Mucosa of stomach (tissue), 1 donor: ENCODE measurements around the gene SLC9A6.

Source experiments
- H3K27me3 ChIP-seq: one replicate; pipeline ENCODE4 v1.7.0; 2013; ENCODE audit warnings: mild to moderate bottlenecking, low read length; ENCODE audit not compliant: control insufficient read depth, insufficient read depth
- H3K36me3 ChIP-seq: one replicate; pipeline ENCODE4 v1.7.0; 2013; ENCODE audit warnings: low read length; ENCODE audit not compliant: control insufficient read depth, insufficient read depth
- H3K4me1 ChIP-seq: one replicate; pipeline ENCODE4 v1.7.0; 2013; ENCODE audit warnings: mild to moderate bottlenecking, low read length; ENCODE audit not compliant: control insufficient read depth, insufficient read depth
- H3K4me3 ChIP-seq: one replicate; pipeline ENCODE4 v1.7.0; 2013; ENCODE audit warnings: low read length
- H3K9ac ChIP-seq: one replicate; pipeline ENCODE4 v1.7.0; 2013; ENCODE audit warnings: mild to moderate bottlenecking, low read length, moderate library complexity
- H3K9me3 ChIP-seq: one replicate; pipeline ENCODE4 v1.7.0; 2013; ENCODE audit warnings: mild to moderate bottlenecking, low read length, moderate library complexity; ENCODE audit not compliant: control insufficient read depth
- donor health status: Pancreatic carcinoma.

SLC9A6 gene

DNA sequence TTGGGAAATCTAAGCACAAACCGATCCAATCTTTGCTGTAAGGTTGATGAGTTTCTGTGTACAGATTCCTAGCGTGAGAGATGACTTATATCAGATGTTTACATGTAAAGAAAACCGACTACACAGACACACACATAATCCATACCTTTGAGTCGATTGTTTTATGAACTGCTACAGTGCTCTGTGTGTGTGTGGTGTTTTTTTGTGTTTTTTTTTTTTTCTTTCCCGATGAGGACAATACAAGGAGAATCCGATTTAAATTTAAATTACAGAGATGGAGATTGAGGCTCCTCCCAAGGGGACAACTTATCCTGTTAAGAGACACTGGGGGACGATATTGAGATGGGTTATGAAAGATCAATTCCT, 461 bp upstream of the SLC9A6 start:
- no peaks in the 10 kb centered on the region for H3K36me3 ChIP-seq
- no peaks in the 10 kb centered on the region for H3K9me3 ChIP-seq
- peak overlapping the region; percentile 70 for H3K9ac ChIP-seq
- no peaks in the 10 kb centered on the region for H3K27me3 ChIP-seq
- peaks cover 6% of the 10 kb centered on the region for H3K4me1 ChIP-seq
- peak overlapping the region; percentile 60 for H3K4me3 ChIP-seq

DNA sequence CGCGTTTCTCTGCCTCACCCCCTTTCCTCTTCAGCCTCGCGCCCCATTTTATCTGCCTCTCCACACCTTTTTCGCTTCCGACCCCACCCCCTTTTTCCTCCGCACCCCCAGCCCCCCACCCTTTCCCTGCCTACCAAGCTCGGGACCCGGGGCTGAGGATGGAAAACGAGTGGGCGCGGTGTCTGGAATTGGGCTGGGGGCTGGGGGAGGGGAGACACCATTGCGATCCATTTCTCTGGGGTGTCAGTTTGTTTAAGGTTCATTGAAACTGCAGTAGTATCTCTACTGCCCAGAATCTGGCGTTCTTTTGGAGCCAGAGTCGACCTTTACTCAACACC, 707 bp downstream of the SLC9A6 start:
- Histone ChIP-seq H3K9me3 (no peaks in the 10 kb centered on the region), H3K27me3 (no peaks in the 10 kb centered on the region), H3K4me1 (peaks cover 6% of the 10 kb centered on the region), H3K4me3 (no peak overlapping the region), H3K9ac (peak overlapping the region; percentile 70), H3K36me3 (no peaks in the 10 kb centered on the region)

DNA sequence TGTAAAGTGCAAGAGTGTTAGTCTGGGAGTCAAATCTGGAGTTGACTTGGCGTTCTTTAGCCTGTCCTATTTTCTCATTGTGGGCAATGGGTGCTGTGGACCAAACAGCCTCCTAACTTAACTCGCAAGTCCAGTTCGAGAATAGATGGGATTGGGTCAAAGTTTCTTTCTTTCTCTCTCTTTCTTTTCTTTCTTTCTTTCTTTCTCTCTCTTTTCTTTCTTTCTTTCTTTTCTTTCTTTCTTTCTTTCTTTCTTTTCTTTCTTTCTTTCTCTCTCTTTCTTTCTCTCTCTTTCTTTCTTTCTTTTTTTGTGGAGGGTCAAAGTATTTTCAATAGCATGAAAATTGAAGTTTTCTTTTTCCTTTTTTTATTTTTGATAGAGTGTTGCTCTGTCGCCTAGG, 3.0 kb downstream of the SLC9A6 start:
- no peak overlapping the region for H3K4me3 ChIP-seq
- no peak overlapping the region for H3K9ac ChIP-seq
- H3K27me3 ChIP-seq = no peaks in the 10 kb centered on the region
- peaks cover 6% of the 10 kb centered on the region for H3K4me1 ChIP-seq
- no peaks in the 10 kb centered on the region for H3K36me3 ChIP-seq
- H3K9me3 ChIP-seq = no peaks in the 10 kb centered on the region

DNA sequence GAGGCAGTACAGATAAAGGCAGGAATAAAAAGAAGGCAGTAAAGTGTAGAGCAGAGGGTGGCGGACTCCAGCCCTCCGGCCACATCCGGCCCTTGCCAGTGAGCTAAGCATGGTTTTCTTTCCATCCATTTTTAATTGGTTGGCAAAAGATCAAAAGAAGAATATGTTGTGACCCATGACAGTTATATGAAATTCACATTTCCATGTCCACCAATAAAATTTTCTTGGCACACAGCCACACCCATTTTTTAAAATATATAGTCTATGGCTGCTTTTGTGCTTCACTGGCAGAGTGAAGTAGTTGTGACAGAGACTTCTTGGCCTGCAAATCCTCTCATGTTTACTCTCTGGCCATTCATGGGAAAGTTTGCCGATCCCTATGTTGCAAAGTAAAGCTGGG, 29.8 kb downstream of the SLC9A6 start:
- Histone ChIP-seq H3K27me3 (no peaks in the 10 kb centered on the region), H3K4me1 (no peaks in the 10 kb centered on the region), H3K36me3 (no peaks in the 10 kb centered on the region), H3K9me3 (no peaks in the 10 kb centered on the region), H3K4me3 (no peak overlapping the region), H3K9ac (no peak overlapping the region)

DNA sequence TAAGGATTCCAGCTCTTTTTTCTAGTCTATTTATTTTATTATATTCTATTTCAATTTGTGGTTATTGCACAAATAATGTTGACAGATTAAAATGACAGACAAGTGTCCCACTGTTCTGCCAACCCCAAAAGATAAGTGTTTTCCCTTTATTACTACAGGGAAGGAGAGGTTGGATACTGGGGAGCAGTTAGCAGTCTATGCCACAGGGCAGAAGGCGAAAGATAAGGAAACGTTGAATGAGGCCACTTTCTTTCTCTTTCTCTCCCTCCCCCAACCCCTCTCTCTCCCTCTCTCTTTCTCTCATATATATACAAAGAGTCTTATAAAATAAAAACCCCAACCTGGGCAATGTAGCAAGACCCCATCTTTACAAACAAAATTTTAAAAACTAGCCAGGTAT, 31.6 kb downstream of the SLC9A6 start:
- H3K27me3 ChIP-seq = no peaks in the 10 kb centered on the region
- no peaks in the 10 kb centered on the region for H3K36me3 ChIP-seq
- H3K9ac ChIP-seq = no peak overlapping the region
- no peaks in the 10 kb centered on the region for H3K9me3 ChIP-seq
- H3K4me1 ChIP-seq = no peaks in the 10 kb centered on the region
- H3K4me3 ChIP-seq = no peak overlapping the region

DNA sequence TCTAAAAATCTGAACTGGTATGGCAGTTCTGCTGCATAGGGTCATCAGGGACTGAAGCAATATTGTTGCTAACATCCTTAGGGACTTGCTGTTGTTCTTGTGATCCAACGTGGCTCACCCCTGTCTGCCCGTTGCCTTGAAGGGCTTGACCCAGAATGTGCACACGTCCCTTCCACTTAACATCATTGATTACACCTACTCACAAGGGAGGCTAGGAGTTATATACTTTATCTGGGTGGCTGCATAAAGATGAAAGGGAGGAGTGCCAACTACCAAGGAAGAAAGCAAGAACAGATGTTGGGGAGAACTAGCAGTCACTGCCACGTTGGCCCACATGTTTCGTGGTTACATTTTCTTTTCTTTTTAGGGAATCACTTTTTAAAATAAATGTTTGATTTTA, 34.0 kb downstream of the SLC9A6 start:
- Histone ChIP-seq H3K9me3 (no peaks in the 10 kb centered on the region), H3K4me3 (no peak overlapping the region), H3K9ac (no peak overlapping the region), H3K36me3 (no peaks in the 10 kb centered on the region), H3K27me3 (no peaks in the 10 kb centered on the region), H3K4me1 (no peaks in the 10 kb centered on the region)

DNA sequence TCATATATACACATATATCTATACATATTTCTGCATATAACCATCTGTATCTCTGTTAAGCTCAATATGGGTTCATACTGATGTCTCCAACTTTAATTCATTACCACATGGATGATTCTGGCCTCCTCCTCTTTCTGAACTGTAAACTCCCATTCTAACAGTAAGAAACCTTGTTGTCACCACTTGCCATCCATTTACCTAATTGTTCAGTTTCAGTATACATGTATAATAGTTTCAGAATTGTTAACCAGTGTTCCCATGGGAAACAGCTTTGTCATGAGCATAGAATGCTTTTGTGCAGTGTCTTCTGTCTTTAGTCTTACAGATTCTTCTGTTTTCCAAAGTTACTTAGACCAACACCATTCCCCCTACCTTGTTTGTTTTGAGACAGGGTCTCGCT, 35.9 kb downstream of the SLC9A6 start:
- no peak overlapping the region for H3K9ac ChIP-seq
- no peaks in the 10 kb centered on the region for H3K27me3 ChIP-seq
- H3K4me3 ChIP-seq = no peak overlapping the region

DNA sequence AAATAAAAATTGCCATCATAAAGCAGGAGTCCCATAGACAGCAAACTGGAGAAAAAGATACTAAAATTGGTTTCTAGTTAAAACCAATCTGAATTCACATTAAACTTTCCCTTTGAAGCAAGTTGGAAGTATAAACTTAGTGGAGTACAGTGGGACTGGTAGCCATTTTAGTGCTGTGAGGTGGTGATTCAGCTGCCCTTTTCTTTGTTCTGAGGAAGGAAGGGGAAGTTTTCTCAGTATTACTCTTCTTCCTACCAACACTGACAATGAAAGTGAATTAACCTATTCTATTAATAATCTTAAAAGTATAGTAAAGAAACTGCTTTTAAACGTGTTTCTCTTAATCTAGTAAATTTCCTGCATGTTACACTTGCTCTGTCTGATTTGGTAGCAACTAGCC, 36.7 kb downstream of the SLC9A6 start:
- Histone ChIP-seq H3K4me1 (no peaks in the 10 kb centered on the region), H3K36me3 (no peaks in the 10 kb centered on the region), H3K9ac (no peak overlapping the region)

More for the DNA sequence above, 35.9 kb downstream of the SLC9A6 start:
- H3K9me3 ChIP-seq = no peaks in the 10 kb centered on the region
- H3K36me3 ChIP-seq = no peaks in the 10 kb centered on the region
- no peaks in the 10 kb centered on the region for H3K4me1 ChIP-seq

DNA sequence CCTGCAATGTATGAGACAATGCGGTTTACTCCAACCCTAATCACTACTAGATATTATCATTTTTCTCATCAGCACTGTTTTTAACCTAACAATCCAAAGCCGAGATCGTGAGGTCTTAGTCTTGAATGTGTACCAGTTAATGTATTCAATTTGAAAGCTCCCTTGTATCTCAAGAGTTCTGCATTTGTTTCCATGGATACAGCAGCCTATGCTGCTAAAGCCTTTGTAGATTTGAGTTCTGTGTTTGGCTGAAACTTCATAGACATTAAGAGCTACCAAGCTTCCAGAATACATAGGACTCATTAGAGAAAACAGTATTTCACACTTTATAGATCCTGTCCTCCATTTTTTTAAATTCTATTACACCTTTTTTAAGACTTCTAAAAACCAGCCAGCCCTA, 39.9 kb downstream of the SLC9A6 start:
- Histone ChIP-seq H3K9ac (no peak overlapping the region), H3K4me3 (no peak overlapping the region), H3K9me3 (no peaks in the 10 kb centered on the region), H3K27me3 (no peaks in the 10 kb centered on the region), H3K4me1 (no peaks in the 10 kb centered on the region), H3K36me3 (no peaks in the 10 kb centered on the region)

More for the DNA sequence above, 36.7 kb downstream of the SLC9A6 start:
- no peaks in the 10 kb centered on the region for H3K9me3 ChIP-seq
- no peak overlapping the region for H3K4me3 ChIP-seq
- no peaks in the 10 kb centered on the region for H3K27me3 ChIP-seq

DNA sequence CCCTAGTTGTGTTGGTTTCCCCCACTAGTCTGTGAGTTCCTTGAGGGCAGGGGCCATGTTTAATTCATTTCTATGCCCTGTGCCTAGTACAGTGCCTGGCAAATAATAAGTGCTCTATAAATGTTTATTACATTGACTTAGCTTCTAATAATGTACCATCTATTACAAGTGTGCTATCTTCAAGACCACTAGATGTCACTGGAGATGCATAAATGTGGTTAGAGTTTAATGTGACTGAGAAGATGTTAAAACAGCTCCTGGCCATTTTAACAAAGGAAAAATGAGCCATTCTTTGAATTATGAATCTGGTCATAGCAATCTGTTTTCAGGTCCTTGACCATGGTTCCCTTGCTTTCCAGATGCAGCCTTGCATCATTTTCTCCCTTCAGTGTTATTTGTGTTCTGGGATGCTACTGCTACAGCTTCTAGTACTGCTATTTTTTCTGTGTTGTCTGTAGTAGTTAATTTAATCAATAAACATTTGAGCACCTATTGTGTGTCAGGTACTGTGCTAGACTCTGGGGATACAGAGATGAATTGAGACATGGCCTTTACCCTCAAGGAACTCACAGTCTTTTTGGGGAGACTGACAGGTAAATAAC, 43.2 kb downstream of the SLC9A6 start:
- Histone ChIP-seq H3K9me3 (no peaks in the 10 kb centered on the region), H3K4me3 (no peak overlapping the region), H3K4me1 (peaks cover 4% of the 10 kb centered on the region), H3K36me3 (no peaks in the 10 kb centered on the region), H3K27me3 (no peaks in the 10 kb centered on the region), H3K9ac (no peak overlapping the region)

DNA sequence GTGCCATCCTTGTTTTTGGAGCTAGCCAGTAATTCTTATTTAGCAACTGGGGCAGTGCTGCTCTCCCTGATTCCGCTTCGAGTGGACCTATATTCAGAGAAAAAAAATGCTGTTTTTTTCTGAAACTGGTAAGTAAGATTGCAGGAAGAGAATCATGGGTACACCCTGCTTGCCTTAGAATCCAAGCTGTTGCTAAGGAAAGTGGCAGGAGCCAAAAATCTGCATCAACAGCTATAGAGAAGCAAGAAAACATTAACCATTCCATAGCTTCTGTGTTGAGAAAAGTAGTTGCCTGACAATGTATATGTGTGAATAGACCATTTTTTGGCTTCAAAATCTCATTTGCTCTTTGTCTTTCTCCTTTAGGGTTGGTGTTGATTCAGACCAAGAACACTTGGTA, 44.5 kb downstream of the SLC9A6 start:
- H3K27me3 ChIP-seq = no peaks in the 10 kb centered on the region
- H3K9ac ChIP-seq = no peak overlapping the region
- H3K4me3 ChIP-seq = no peak overlapping the region
- peaks cover 4% of the 10 kb centered on the region for H3K4me1 ChIP-seq
- H3K9me3 ChIP-seq = no peaks in the 10 kb centered on the region
- H3K36me3 ChIP-seq = no peaks in the 10 kb centered on the region

DNA sequence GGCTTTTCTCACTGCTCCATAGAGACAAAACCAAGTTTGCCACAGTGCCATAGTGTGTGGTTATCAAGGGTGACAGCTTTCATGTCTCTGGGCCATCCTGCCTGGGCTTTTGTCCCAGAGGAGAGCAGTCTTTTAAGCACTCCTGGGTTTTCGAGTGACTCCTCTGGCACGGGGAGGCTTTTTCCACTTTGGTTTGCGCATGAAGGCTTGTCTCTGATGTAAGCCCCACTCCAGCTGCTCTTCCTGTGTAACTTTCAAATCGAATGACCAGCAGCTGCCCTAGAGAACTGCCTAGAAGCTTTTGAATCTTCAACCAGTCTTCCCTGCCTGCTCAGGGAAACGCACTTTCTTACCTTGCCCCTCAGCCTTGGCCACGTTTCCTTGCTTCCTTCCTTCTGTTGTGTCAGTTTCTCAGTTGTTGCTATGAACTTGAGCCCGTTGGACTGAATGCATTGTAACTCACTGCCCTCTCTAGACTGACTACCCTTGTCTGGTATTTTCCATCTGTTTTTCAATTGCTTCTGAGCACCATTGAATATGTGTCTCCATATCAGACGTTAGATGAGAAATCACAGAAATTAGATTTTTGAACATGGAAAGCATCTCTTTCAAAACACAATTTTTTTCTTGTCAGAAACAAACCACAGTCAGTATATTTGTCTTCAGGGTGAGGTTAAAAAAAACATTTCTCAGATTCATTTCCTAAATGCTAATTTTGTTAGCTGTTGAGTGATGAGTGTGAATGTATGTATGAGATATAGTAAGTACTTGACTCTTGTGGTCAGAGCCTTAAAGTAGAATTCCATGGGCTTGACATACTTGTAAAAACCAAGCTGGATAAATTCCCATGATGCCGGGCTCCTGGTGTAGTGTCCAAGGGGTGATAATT, 45.3 kb downstream of the SLC9A6 start:
- Histone ChIP-seq H3K9ac (peak overlapping the region; percentile 34), H3K4me1 (peaks cover 4% of the 10 kb centered on the region), H3K27me3 (no peaks in the 10 kb centered on the region)

More for the DNA sequence above, 45.3 kb downstream of the SLC9A6 start:
- H3K4me3 ChIP-seq = no peak overlapping the region
- H3K36me3 ChIP-seq = no peaks in the 10 kb centered on the region
- no peaks in the 10 kb centered on the region for H3K9me3 ChIP-seq
